GM12878 (cell line): ENCODE data around the gene PALMD. TPM values are rescaled to one million over a fixed set of nuclear protein-coding genes. Genes with fewer than 3 reads are reported as not detected.

Source experiments
- ATAC-seq: fragments of 200-7000 bp; cut with Tn5 transposase; 3 replicates; pipeline ENCODE4 v1.9.1; 2020; ENCODE audit warnings: mild to moderate bottlenecking, moderate library complexity
- BruUV-seq: library from RNA; stranded (reverse); fragments of 400-500 nt; replicated peaks from 2 replicates; lab custom pipeline; 2021; lab: Mats Ljungman, UMichigan
- CTCF ChIA-PET: fragments of 300-600 bp; sonication (Branson Sonifier 250); formaldehyde crosslinking; extraction: SDS; loops from one replicate; lab custom pipeline; 2021; ENCODE audit warnings: inconsistent platforms; lab: Yijun Ruan, JAX
- POLR2A ChIA-PET: fragments of 350-600 bp; formaldehyde crosslinking; extraction: SDS; loops from one replicate; lab custom pipeline; 2021; ENCODE audit warnings: inconsistent platforms; lab: Charles Lee
- RAD21 ChIA-PET: fragments of 300-600 bp; sonication (Branson Sonifier 250); formaldehyde crosslinking; loops from one replicate; lab custom pipeline; 2023; ENCODE audit warnings: antibody characterized with exemption; ENCODE audit not compliant: unreplicated experiment; lab: Charles Lee
- SMC1A ChIA-PET: fragments of 300-600 bp; sonication (Branson Sonifier 250); formaldehyde crosslinking; loops from one replicate; lab custom pipeline; 2023; ENCODE audit not compliant: unreplicated experiment, uncharacterized antibody; lab: Charles Lee
- DNase-seq: peaks from one replicate; pipeline ENCODE4 v3.0.0-alpha.2; 2011; ENCODE audit warnings: low read depth, low spot score
- FAIRE-seq: peaks from 3 replicates; lab custom pipeline; 2011; peaks lifted over from hg19 to GRCh38; lab: Jason Lieb, UNC
- H2AFZ ChIP-seq: 2 replicates; pipeline ENCODE4 v1.6.0; 2011; ENCODE audit warnings: low read depth, low read length, control low read depth; ENCODE audit not compliant: control insufficient read depth
- H3K27ac ChIP-seq: 2 replicates; pipeline ENCODE4 v1.5.1; 2011; ENCODE audit warnings: control low read depth; ENCODE audit not compliant: control insufficient read depth, insufficient read depth
- H3K27me3 ChIP-seq, 2 experiments: replicated peaks in 1 of 2; 2 replicates each; pipeline versions ENCODE4 v1.6.0 to v1.6.1; 2011; ENCODE audit warnings: low read length in 1 of 2; ENCODE audit not compliant: control insufficient read depth in 2 of 2, insufficient read depth in 2 of 2
- H3K36me3 ChIP-seq, 2 experiments: 2 replicates each; pipeline ENCODE4 v1.5.1; 2011; ENCODE audit warnings: low read length in 1 of 2; ENCODE audit not compliant: control insufficient read depth in 2 of 2, insufficient read depth in 2 of 2
- H3K4me1 ChIP-seq: 2 replicates; pipeline ENCODE4 v1.6.1; 2011; ENCODE audit warnings: mild to moderate bottlenecking, low read length, moderate library complexity, mixed read lengths; ENCODE audit not compliant: control insufficient read depth, insufficient read depth
- H3K4me2 ChIP-seq: 2 replicates; pipeline ENCODE4 v1.6.0; 2011; ENCODE audit warnings: control low read depth; ENCODE audit not compliant: control insufficient read depth, insufficient read depth
- H3K4me3 ChIP-seq: fragments of 200-600 bp; sonication (generic); 2 replicates; pipeline ENCODE4 v1.5.1; 2016
- H3K79me2 ChIP-seq: 2 replicates; pipeline ENCODE4 v1.6.0; 2011; ENCODE audit warnings: low read length; ENCODE audit not compliant: control insufficient read depth, insufficient read depth
- H3K9ac ChIP-seq: 2 replicates; pipeline ENCODE4 v1.8.0; 2011; ENCODE audit warnings: low read length, control low read depth, mixed read lengths; ENCODE audit not compliant: control insufficient read depth, insufficient read depth
- H3K9me3 ChIP-seq: replicated peaks from 3 replicates; pipeline ENCODE4 v1.5.1; 2011; ENCODE audit warnings: mild to moderate bottlenecking, low read length; ENCODE audit not compliant: control insufficient read depth, insufficient read depth
- H4K20me1 ChIP-seq: 2 replicates; pipeline ENCODE4 v1.6.0; 2011; ENCODE audit not compliant: control insufficient read depth, insufficient read depth
- HDGF ChIP-seq: fragments of 450-650 bp; IDR thresholded peaks from 2 replicates; pipeline ENCODE4 v1.6.1; 2016; ENCODE audit warnings: antibody characterized with exemption
- IKZF1 ChIP-seq: fragments of 450-650 bp; conservative IDR thresholded peaks from 2 replicates; pipeline ENCODE4 v1.6.1; 2017; ENCODE audit warnings: antibody characterized with exemption, mild to moderate bottlenecking
- KDM1A ChIP-seq: fragments of 200-600 bp; sonication (generic); IDR thresholded peaks from 2 replicates; pipeline ENCODE4 v1.6.1; 2016; ENCODE audit warnings: borderline replicate concordance
- MEF2B ChIP-seq: fragments of 450-650 bp; IDR thresholded peaks from 2 replicates; pipeline ENCODE4 v1.6.1; 2018; ENCODE audit warnings: mild to moderate bottlenecking, moderate library complexity; ENCODE audit not compliant: partially characterized antibody, poor library complexity, severe bottlenecking
- RUNX3 ChIP-seq: IDR thresholded peaks from 2 replicates; pipeline ENCODE4 v1.6.1; 2012; ENCODE audit warnings: low read length, inconsistent platforms
- SIN3A ChIP-seq: IDR thresholded peaks from 2 replicates; pipeline ENCODE4 v1.6.1; 2012; ENCODE audit warnings: low read depth, low read length, improper control_type of control experiment
- STAT1 ChIP-seq: fragments of 450-650 bp; conservative IDR thresholded peaks from 2 replicates; pipeline ENCODE4 v1.6.1; 2014; ENCODE audit warnings: antibody characterized with exemption, mild to moderate bottlenecking
- YY1 ChIP-seq: IDR thresholded peaks from 2 replicates; pipeline ENCODE4 v1.6.1; 2011; ENCODE audit warnings: low read depth, mild to moderate bottlenecking, low read length
- ZNF207 ChIP-seq: fragments of 450-650 bp; IDR thresholded peaks from 2 replicates; pipeline ENCODE4 v1.6.1; 2014; ENCODE audit warnings: antibody characterized with exemption, mild to moderate bottlenecking, borderline replicate concordance
- WGBS: methylation state at CpG from one replicate; pipeline ENCODE4 v1.1.6; 2016; ENCODE audit warnings: low lambda C conversion rate; ENCODE audit not compliant: insufficient replicate concordance, insufficient coverage; ENCODE audit errors: missing lambda C conversion rate; 5-methylcytosine and 5-hydroxymethylcytosine counted together
- in situ Hi-C: fragments of 300-500 bp; cut with MboI; formaldehyde crosslinking; loops from 9 replicates; pipeline ENCODE4 v1.14.3; 2018; ENCODE audit warnings: mixed read lengths
- intact Hi-C: fragments of 100-400 bp; cut with micrococcal nuclease; formaldehyde crosslinking; loops from one replicate; pipeline ENCODE4 v1.14.2; 2022; ENCODE audit not compliant: unreplicated experiment
- polyA plus RNA-seq, 11 experiments: library from polyadenylated mRNA; depleted of rRNA in 4 of 11; unstranded in 6 of 11; stranded (reverse) in 5 of 11; fragments of >200 nt; fragmentation: Nextera tagmentation in 4 of 11; fragmentation: Illumina TruSeq in 1 of 11; extraction: Ambion mirVana in 4 of 11; extraction: Trizol in 1 of 11; gene quantifications; 1 replicate in 1 of 11; 2 replicates in 10 of 11; pipeline versions ENCODE4 v1.2.1 to v1.2.3, GENCODE V29; 2011 to 2016; ENCODE audit warnings: inconsistent platforms in 2 of 11, missing spikeins in 2 of 11, low read depth in 1 of 11
- total RNA-seq, 4 experiments: library from RNA; depleted of rRNA in 3 of 4; stranded (reverse); fragments of >200 nt in 3 of 4; fragmentation: Illumina TruSeq in 1 of 4; extraction: Trizol in 1 of 4; gene quantifications; 2 replicates each; pipeline versions ENCODE4 v1.2.1 to v1.2.3, GENCODE V29; 2013 to 2021
- TF ChIP-seq, protein P1 (sequence below): fragments of 450-650 bp; IDR thresholded peaks from 2 replicates; pipeline ENCODE4 v1.6.1; 2016; ENCODE audit warnings: mild to moderate bottlenecking

The PALMD gene
- total and polyA plus RNA-seq, 10 of the 15 experiments (the other 5 are each of a cell fraction or from before 2014, with no cell fraction given) = under 0.01 to 0.09 (median 0.04) TPM; not detected in 4

DNA sequence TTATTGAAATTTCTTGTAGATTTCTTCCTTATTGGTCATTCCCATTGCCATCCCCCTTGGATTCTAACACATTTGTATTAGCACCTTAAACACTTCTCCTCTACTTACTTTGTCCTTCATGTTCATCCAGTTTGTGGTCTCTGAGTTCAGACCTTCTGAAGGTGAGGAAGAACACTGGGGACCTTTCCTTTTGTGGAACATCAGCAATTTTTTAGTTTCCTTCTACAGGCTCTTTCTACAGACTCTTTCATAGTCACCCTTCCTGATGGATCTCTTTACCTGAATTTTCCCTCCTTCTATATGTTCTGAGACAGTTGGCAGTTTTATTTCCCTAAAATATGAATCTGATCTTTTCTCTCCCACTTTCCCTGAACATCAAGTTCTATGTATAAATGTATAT lies 4.4 kb upstream of the PALMD start (continued):
- no peak for TF ChIP-seq YY1
- no peak for TF ChIP-seq RUNX3
- no peak for TF ChIP-seq HDGF
- TF ChIP-seq IKZF1 = no peak

DNA sequence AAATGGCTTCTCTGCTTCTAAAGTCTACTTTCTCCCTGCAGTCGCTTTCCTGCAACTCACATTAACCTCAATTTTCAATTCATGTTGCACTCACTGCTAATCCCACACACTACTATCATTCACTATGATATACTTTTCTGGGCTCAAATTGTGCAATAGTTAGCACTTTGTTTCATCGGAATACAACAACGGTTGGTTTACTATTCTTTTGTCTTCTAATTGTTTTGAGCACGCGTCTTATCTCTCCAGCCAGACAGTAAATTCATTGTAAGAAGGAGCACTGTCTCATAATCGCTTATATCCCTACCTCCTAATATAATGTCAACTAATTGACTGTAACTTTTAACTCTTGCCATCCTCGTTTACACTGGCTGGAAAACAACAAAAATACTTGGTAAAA lies 3.9 kb upstream of the PALMD start:
- H3K4me3 ChIP-seq = no peak overlapping the region
- ATAC-seq (no peak), DNase-seq (no peak), FAIRE-seq (no peak)
- H3K4me2 ChIP-seq = no peak overlapping the region
- H3K9ac ChIP-seq = no peak overlapping the region
- no peak overlapping the region for H3K27ac ChIP-seq
- intact Hi-C loops = no loop called here
- no TSS peak for BruUV-seq
- H3K9me3 ChIP-seq = no peaks in the 10 kb centered on the region
- in situ Hi-C loops = no loop called here
- POLR2A ChIA-PET = no interaction called here
- no peaks in the 10 kb centered on the region for H3K79me2 ChIP-seq
- no peaks in the 10 kb centered on the region for H4K20me1 ChIP-seq
- WGBS = 52% methylated on average over 7 of the region's 7 CpGs
- SMC1A ChIA-PET = no interaction called here
- TF ChIP-seq KDM1A = no peak
- TF ChIP-seq STAT1 = no peak
- TF ChIP-seq MEF2B = no peak
- no peak for TF ChIP-seq SIN3A
- no peak for TF ChIP-seq ZNF207
- TF ChIP-seq, protein P1, sequence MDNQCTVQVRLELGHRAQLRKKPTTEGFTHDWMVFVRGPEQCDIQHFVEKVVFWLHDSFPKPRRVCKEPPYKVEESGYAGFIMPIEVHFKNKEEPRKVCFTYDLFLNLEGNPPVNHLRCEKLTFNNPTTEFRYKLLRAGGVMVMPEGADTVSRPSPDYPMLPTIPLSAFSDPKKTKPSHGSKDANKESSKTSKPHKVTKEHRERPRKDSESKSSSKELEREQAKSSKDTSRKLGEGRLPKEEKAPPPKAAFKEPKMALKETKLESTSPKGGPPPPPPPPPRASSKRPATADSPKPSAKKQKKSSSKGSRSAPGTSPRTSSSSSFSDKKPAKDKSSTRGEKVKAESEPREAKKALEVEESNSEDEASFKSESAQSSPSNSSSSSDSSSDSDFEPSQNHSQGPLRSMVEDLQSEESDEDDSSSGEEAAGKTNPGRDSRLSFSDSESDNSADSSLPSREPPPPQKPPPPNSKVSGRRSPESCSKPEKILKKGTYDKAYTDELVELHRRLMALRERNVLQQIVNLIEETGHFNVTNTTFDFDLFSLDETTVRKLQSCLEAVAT = no peak
- RAD21 ChIA-PET = no interaction called here
- H2AFZ ChIP-seq = no peak overlapping the region
- CTCF ChIA-PET = no interaction called here
- 0 out of 4 replicates have a peak, but pooled peaks cover 0 to 3% of the 10 kb centered on the region in 2 experiments for H3K27me3 ChIP-seq
- H3K4me1 ChIP-seq = no peaks in the 10 kb centered on the region
- no peaks in the 10 kb centered on the region for H3K36me3 ChIP-seq
